PFSK-1 (cell line): ENCODE results near the gene IVNS1ABP.

Experiments used
- POLR2AphosphoS5 ChIP-seq: IDR thresholded peaks from 2 replicates; pipeline ENCODE4 v1.6.1; 2012; ENCODE audit warnings: low read depth, mild to moderate bottlenecking, control low read depth, low read length, moderate library complexity
- SIN3A ChIP-seq: IDR thresholded peaks from 2 replicates; pipeline ENCODE4 v1.6.1; 2012; ENCODE audit warnings: mild to moderate bottlenecking, low read length, moderate library complexity, borderline replicate concordance; ENCODE audit not compliant: insufficient read depth
- TAF1 ChIP-seq: IDR thresholded peaks from 2 replicates; pipeline ENCODE4 v1.6.1; 2012; ENCODE audit warnings: low read length, control low read depth, borderline replicate concordance; ENCODE audit not compliant: insufficient read depth
- TF ChIP-seq, protein P1 (sequence below), 2 experiments: IDR thresholded peaks; 2 replicates each; pipeline versions ENCODE4 v1.6.1 to v1.8.0; 2011 to 2012; ENCODE audit warnings: low read depth in 2 of 2, low read length in 2 of 2, control low read depth in 1 of 2, inconsistent platforms in 1 of 2, mild to moderate bottlenecking in 1 of 2, moderate library complexity in 1 of 2; ENCODE audit not compliant: insufficient read depth in 1 of 2

- TF ChIP-seq SIN3A = no peak
- TF ChIP-seq POLR2AphosphoS5 = no peak
- TF ChIP-seq, protein P1, sequence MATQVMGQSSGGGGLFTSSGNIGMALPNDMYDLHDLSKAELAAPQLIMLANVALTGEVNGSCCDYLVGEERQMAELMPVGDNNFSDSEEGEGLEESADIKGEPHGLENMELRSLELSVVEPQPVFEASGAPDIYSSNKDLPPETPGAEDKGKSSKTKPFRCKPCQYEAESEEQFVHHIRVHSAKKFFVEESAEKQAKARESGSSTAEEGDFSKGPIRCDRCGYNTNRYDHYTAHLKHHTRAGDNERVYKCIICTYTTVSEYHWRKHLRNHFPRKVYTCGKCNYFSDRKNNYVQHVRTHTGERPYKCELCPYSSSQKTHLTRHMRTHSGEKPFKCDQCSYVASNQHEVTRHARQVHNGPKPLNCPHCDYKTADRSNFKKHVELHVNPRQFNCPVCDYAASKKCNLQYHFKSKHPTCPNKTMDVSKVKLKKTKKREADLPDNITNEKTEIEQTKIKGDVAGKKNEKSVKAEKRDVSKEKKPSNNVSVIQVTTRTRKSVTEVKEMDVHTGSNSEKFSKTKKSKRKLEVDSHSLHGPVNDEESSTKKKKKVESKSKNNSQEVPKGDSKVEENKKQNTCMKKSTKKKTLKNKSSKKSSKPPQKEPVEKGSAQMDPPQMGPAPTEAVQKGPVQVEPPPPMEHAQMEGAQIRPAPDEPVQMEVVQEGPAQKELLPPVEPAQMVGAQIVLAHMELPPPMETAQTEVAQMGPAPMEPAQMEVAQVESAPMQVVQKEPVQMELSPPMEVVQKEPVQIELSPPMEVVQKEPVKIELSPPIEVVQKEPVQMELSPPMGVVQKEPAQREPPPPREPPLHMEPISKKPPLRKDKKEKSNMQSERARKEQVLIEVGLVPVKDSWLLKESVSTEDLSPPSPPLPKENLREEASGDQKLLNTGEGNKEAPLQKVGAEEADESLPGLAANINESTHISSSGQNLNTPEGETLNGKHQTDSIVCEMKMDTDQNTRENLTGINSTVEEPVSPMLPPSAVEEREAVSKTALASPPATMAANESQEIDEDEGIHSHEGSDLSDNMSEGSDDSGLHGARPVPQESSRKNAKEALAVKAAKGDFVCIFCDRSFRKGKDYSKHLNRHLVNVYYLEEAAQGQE (IDR thresholded peaks at IDR 0.05; ENCODE audit: insufficient read depth in 1 of 2, low read depth in 2 of 2, low read length in 2 of 2) = no peak
- TF ChIP-seq TAF1 = no peak
Measured at GRCh38 chr1:185279571-185279970, 37.5 kb downstream of the IVNS1ABP start.
